ENCODE results near the gene PRKG1.

PRKG1 gene

DNA sequence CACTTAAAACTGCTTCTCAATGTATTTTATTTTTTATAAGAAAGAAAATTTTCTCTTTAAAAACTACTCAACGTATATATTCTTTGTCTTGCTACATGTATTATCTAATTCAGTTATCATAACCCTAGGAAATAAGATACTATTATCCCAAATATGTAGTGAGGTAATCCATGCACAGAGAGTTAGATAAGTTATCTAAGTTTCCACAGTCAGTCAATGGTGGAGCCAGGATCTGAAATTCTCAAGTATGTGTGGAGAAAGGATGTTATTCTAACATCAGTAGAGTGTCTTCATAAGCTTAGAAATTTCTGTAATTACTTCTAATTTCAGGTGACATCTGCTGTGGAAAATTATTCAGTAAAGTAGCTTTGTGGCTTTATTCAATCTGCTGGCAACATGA is 385.2 kb downstream of the PRKG1 start:
- Histone ChIP-seq H3K4me1 (ENCODE audit: control insufficient read depth, insufficient read depth, low read length, poor library complexity, severe bottlenecking) (no peaks in the 10 kb centered on the region), H3K27ac (ENCODE audit: low read depth, low read length, severe bottlenecking) (no peak overlapping the region), H3K9me3 (ENCODE audit: control insufficient read depth, low read length) (peaks cover 17% of the 10 kb centered on the region), H3K36me3 (ENCODE audit: control insufficient read depth, insufficient read depth, low read length) (no peaks in the 10 kb centered on the region), H3K4me3 (ENCODE audit: extremely low read depth, insufficient read depth, low read length, poor library complexity, severe bottlenecking) (no peak overlapping the region)
- no CpG with 5 or more reads among the region's 1 CpG for WGBS, 2 experiments (ENCODE audit: insufficient coverage in 2 of 2)

DNA sequence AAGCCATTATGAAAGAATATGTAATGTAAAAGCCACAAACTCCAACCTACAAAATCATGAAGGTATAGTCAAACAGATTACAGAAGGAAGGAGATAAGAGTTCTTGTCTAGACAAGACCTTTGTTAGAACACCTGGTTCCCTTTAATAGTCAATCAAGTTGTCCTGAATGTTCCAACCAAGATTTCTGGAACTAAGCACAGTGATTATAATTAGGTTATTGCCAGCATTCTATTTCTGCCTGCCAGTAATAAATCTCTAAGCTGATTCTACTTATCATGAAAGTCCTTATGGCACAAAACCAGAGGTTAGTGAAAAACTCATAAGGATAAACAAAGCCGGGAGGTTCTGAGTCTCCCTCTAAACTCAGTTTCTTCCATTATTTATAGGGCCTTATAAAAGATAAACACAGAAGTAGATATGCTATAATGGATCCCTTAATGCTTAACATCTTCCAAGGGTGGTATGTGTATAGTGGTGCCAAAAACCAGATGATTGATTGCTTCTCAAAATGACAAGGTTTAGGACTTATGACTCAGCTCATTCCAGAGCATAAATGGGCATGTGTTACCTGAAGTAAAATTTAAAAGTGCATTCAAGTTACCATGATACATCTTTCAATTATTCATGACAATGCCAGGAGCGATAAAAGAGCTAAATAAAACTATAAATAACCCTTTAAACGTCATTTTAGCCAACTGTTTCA is 387.9 kb downstream of the PRKG1 start:
- Histone ChIP-seq H3K4me3 (ENCODE audit: extremely low read depth, insufficient read depth, low read length, poor library complexity, severe bottlenecking) (no peak overlapping the region), H3K4me1 (ENCODE audit: control insufficient read depth, insufficient read depth, low read length, poor library complexity, severe bottlenecking) (no peaks in the 10 kb centered on the region), H3K36me3 (ENCODE audit: control insufficient read depth, insufficient read depth, low read length) (no peaks in the 10 kb centered on the region), H3K9me3 (ENCODE audit: control insufficient read depth, low read length) (no peaks in the 10 kb centered on the region), H3K27ac (ENCODE audit: low read depth, low read length, severe bottlenecking) (no peak overlapping the region)
- WGBS, 2 experiments (ENCODE audit: insufficient coverage in 2 of 2), result 40% methylated on average over 1 of the region's 3 CpGs; no CpG with 5 or more reads in 1 of the 2 experiments

DNA sequence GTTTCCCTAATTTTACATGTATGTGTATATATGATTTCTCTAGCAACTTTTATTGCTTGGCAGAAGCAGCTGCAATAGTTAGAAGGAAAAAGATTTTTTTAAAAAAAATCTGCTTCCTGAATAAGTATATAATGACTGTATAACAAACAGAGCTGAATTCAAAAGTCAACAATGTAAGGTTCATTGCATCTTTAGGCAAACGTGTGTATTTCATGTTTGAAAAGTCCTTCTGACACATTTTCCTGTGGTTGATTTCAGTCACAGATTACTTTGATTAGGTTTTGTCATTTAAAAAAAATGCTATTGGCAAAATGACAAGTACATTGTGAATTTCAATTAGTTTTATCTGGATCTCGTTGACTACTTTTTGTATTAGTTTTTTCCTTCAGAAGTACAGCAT is 394.1 kb downstream of the PRKG1 start:
- Histone ChIP-seq H3K9me3 (ENCODE audit: control insufficient read depth, low read length) (no peaks in the 10 kb centered on the region), H3K4me1 (ENCODE audit: control insufficient read depth, insufficient read depth, low read length, poor library complexity, severe bottlenecking) (no peaks in the 10 kb centered on the region), H3K4me3 (ENCODE audit: extremely low read depth, insufficient read depth, low read length, poor library complexity, severe bottlenecking) (no peak overlapping the region), H3K27ac (ENCODE audit: low read depth, low read length, severe bottlenecking) (no peak overlapping the region), H3K36me3 (ENCODE audit: control insufficient read depth, insufficient read depth, low read length) (no peaks in the 10 kb centered on the region)
- WGBS, 2 experiments (ENCODE audit: insufficient coverage in 2 of 2), result 100% methylated on average over 1 of the region's 2 CpGs; no CpG with 5 or more reads in 1 of the 2 experiments

DNA sequence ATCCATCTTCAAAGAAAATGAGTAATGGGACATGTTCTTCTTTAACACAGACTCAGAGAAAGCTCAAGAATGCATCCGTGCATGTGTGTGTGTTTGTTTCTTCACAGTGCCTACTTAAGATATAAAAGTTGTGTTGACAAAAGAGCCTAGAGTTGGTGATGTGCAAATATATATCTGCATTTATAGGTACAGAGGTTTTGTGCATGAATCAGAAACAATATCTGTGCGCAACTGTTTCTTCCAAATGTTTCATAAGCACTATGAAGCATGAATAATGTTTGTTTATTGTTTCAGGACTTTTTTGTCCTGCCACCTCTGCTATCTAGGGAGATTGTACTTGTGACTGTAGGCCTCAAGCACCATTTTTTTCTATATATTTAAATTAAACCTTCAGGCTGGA is 395.4 kb downstream of the PRKG1 start:
- Histone ChIP-seq H3K36me3 (ENCODE audit: control insufficient read depth, insufficient read depth, low read length) (no peaks in the 10 kb centered on the region), H3K9me3 (ENCODE audit: control insufficient read depth, low read length) (no peaks in the 10 kb centered on the region), H3K4me3 (ENCODE audit: extremely low read depth, insufficient read depth, low read length, poor library complexity, severe bottlenecking) (no peak overlapping the region), H3K27ac (ENCODE audit: low read depth, low read length, severe bottlenecking) (no peak overlapping the region), H3K4me1 (ENCODE audit: control insufficient read depth, insufficient read depth, low read length, poor library complexity, severe bottlenecking) (no peaks in the 10 kb centered on the region)
- 80% methylated on average over 1 of the region's 2 CpGs; no CpG with 5 or more reads in 1 of the 2 experiments for WGBS, 2 experiments (ENCODE audit: insufficient coverage in 2 of 2)

DNA sequence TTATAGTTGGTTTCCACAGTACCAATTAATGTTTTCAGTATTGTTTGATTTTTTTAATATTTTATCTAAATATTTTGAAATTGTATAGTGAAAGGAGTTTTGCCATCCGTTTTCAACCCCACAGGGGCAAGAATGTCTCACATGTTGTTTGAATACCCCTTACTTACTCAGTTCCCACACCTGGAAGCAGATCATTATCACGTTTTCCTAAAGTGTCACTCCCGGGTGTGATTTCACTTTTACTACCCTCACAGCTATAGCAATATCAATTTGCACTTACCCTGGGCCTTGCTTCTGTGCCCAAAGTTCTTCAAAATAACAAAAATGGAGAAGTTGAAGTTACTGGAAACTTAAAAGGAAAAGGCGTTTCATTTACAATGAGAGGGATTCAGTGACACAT is 397.0 kb downstream of the PRKG1 start:
- WGBS, 2 experiments (ENCODE audit: insufficient coverage in 2 of 2), result 63 to 81% methylated on average over 3 of the region's 4 CpGs
- no peaks in the 10 kb centered on the region for H3K4me1 ChIP-seq (ENCODE audit: control insufficient read depth, insufficient read depth, low read length, poor library complexity, severe bottlenecking)
- H3K36me3 ChIP-seq (ENCODE audit: control insufficient read depth, insufficient read depth, low read length), result no peaks in the 10 kb centered on the region
- H3K9me3 ChIP-seq (ENCODE audit: control insufficient read depth, low read length), result no peaks in the 10 kb centered on the region
- H3K4me3 ChIP-seq (ENCODE audit: extremely low read depth, insufficient read depth, low read length, poor library complexity, severe bottlenecking), result no peak overlapping the region
- H3K27ac ChIP-seq (ENCODE audit: low read depth, low read length, severe bottlenecking), result no peak overlapping the region

DNA sequence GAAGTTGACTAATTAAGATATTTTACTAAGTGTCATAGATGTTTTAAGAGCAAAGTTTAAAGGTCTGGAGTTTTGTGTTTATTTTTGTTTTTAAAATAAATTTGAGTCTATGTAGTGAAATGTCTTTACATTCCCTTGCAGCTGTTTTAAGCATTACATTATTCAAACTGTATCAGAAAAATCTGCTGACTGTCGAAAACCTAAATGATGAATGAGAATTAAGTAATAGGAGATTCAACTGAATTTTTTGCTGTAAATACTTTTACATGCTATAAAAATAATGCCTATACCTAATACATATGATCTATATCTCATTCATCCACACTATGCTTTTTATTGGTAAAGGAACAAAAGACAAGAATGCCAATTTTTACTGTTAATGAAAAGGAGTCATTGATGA is 397.9 kb downstream of the PRKG1 start:
- Histone ChIP-seq H3K36me3 (ENCODE audit: control insufficient read depth, insufficient read depth, low read length) (no peaks in the 10 kb centered on the region), H3K4me1 (ENCODE audit: control insufficient read depth, insufficient read depth, low read length, poor library complexity, severe bottlenecking) (no peaks in the 10 kb centered on the region), H3K27ac (ENCODE audit: low read depth, low read length, severe bottlenecking) (no peak overlapping the region), H3K4me3 (ENCODE audit: extremely low read depth, insufficient read depth, low read length, poor library complexity, severe bottlenecking) (no peak overlapping the region), H3K9me3 (ENCODE audit: control insufficient read depth, low read length) (no peaks in the 10 kb centered on the region)
- WGBS, 2 experiments (ENCODE audit: insufficient coverage in 2 of 2), result no CpG with 5 or more reads among the region's 1 CpG

DNA sequence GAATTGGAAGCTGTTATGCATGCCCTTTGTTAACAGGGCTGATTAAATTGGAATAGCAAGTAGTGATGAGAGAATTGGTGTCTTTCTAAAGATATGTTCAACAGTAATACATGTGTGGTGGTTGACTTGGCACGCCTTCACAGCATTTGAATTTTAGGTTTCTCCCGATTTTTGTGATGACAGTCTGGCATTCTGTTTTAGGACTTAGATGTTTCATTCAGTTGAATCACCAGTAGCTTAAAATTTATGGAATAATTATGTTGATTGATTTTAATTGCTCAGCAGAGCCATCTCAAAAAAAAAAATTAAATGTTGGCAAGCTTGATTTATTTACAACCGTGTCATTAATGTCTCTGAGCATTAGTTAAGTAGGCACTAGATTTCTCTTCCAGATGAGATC is 405.4 kb downstream of the PRKG1 start:
- 83 to 100% methylated on average over 1 to 2 of the region's 3 CpGs for WGBS, 2 experiments (ENCODE audit: insufficient coverage in 2 of 2)
- Histone ChIP-seq H3K36me3 (ENCODE audit: control insufficient read depth, insufficient read depth, low read length) (no peaks in the 10 kb centered on the region), H3K27ac (ENCODE audit: low read depth, low read length, severe bottlenecking) (no peak overlapping the region), H3K4me3 (ENCODE audit: extremely low read depth, insufficient read depth, low read length, poor library complexity, severe bottlenecking) (no peak overlapping the region), H3K9me3 (ENCODE audit: control insufficient read depth, low read length) (no peaks in the 10 kb centered on the region), H3K4me1 (ENCODE audit: control insufficient read depth, insufficient read depth, low read length, poor library complexity, severe bottlenecking) (no peaks in the 10 kb centered on the region)

DNA sequence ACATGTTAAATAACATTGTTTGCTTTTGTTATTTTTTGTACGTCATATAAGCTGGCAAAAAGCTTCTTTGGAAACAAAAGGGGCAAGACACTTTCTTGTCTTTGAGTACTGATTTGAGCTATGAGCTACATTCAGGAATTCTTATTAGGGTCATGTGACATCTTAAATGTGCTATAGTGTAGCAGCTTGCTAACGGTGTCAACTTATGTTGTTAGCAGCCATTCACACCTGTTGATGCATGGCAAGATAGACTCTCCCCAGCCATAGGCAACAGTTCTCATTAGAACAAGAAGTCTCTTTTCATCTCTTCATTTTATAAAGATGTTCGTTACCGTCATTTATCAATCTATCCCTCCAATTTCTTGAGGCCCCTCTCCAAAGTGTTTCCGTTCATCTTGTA is 411.4 kb downstream of the PRKG1 start:
- Histone ChIP-seq H3K27ac (ENCODE audit: low read depth, low read length, severe bottlenecking) (no peak overlapping the region), H3K4me3 (ENCODE audit: extremely low read depth, insufficient read depth, low read length, poor library complexity, severe bottlenecking) (no peak overlapping the region), H3K9me3 (ENCODE audit: control insufficient read depth, low read length) (no peaks in the 10 kb centered on the region), H3K4me1 (ENCODE audit: control insufficient read depth, insufficient read depth, low read length, poor library complexity, severe bottlenecking) (no peaks in the 10 kb centered on the region), H3K36me3 (ENCODE audit: control insufficient read depth, insufficient read depth, low read length) (no peaks in the 10 kb centered on the region)
- 80 to 81% methylated on average over 2 to 3 of the region's 5 CpGs for WGBS, 2 experiments (ENCODE audit: insufficient coverage in 2 of 2)

DNA sequence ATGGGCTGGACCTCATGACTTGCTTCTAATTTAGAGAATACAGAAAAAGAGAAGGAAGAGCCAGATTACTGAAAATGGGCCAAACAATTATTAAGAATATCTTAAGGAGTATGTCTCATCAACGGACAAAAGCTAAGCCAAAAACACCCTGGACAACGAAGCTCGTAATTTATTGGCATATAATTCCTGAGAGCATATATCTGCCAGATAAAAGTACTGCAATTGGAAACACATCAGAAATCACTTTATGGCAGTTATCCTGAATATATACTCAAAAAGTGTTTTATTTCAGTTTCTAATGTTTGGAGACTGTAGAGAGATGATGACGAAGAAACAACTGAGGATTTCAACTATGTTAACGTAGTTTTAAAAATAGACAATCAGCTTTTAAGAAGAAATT is 413.3 kb downstream of the PRKG1 start:
- H3K4me3 ChIP-seq (ENCODE audit: extremely low read depth, insufficient read depth, low read length, poor library complexity, severe bottlenecking), result no peak overlapping the region
- no CpG with 5 or more reads among the region's 5 CpGs for WGBS, 2 experiments (ENCODE audit: insufficient coverage in 2 of 2)
- H3K9me3 ChIP-seq (ENCODE audit: control insufficient read depth, low read length), result no peaks in the 10 kb centered on the region
- H3K27ac ChIP-seq (ENCODE audit: low read depth, low read length, severe bottlenecking), result no peak overlapping the region
- H3K4me1 ChIP-seq (ENCODE audit: control insufficient read depth, insufficient read depth, low read length, poor library complexity, severe bottlenecking), result no peaks in the 10 kb centered on the region
- no peaks in the 10 kb centered on the region for H3K36me3 ChIP-seq (ENCODE audit: control insufficient read depth, insufficient read depth, low read length)

DNA sequence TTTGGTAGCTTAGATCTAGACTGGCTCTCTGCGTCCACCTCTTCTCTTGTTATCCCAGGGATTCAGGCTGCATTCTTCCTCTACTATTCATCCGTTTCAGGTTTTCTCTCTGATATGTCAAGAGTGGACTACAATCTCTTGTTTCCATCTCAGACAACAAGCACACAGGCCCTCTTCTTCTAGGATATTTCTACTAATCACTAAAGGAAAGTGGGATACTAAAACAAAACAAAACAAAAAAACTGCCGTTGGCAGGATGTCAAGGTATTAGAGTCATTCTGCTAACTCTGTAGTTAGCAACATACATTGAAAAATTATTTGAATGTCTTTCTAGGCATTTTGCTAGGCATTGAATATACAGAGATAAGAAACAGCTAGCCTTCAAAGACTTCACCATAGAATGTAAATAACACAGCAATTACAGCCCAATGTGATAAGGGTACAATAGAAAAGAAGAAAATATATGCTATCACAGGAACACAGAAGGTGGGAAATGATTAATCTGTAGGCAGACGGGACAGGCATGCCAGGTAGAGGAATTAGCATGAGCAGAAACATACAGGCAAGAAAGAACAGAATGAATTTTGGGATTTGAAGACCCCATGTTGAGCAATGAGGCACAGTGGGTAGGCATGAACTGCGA is 414.6 kb downstream of the PRKG1 start:
- Histone ChIP-seq H3K27ac (ENCODE audit: low read depth, low read length, severe bottlenecking) (no peak overlapping the region), H3K4me1 (ENCODE audit: control insufficient read depth, insufficient read depth, low read length, poor library complexity, severe bottlenecking) (no peaks in the 10 kb centered on the region), H3K9me3 (ENCODE audit: control insufficient read depth, low read length) (no peaks in the 10 kb centered on the region), H3K36me3 (ENCODE audit: control insufficient read depth, insufficient read depth, low read length) (no peaks in the 10 kb centered on the region), H3K4me3 (ENCODE audit: extremely low read depth, insufficient read depth, low read length, poor library complexity, severe bottlenecking) (no peak overlapping the region)
- 70 to 74% methylated on average over 3 of the region's 5 CpGs for WGBS, 2 experiments (ENCODE audit: insufficient coverage in 2 of 2)

DNA sequence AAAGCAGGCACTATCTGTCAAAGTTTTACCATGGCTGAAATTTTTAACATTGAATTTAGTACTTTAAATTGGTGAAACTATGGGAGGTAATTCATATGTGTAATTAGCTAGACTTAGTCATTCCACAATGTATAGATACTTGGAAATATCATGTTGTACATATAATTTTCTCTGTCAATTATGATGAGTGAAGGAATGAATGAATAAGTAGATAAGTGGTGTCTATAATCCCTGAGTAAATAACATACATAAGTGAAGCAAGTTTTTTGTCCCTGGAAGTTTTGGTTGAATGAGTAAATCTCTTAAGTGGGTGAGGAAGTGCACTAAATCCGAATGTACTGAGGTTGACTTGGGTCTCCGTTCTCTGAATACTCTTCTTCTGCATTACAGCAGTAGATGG is 424.1 kb downstream of the PRKG1 start:
- 100% methylated on average over 1 of the region's 2 CpGs; no CpG with 5 or more reads in 1 of the 2 experiments for WGBS, 2 experiments (ENCODE audit: insufficient coverage in 2 of 2)
- Histone ChIP-seq H3K9me3 (ENCODE audit: control insufficient read depth, low read length) (no peaks in the 10 kb centered on the region), H3K4me1 (ENCODE audit: control insufficient read depth, insufficient read depth, low read length, poor library complexity, severe bottlenecking) (no peaks in the 10 kb centered on the region), H3K27ac (ENCODE audit: low read depth, low read length, severe bottlenecking) (no peak overlapping the region), H3K4me3 (ENCODE audit: extremely low read depth, insufficient read depth, low read length, poor library complexity, severe bottlenecking) (no peak overlapping the region), H3K36me3 (ENCODE audit: control insufficient read depth, insufficient read depth, low read length) (no peaks in the 10 kb centered on the region)
